H9 (cell line): ENCODE measurements around the gene ZC3HAV1. TPM values are rescaled to one million over a fixed set of nuclear protein-coding genes. Genes with fewer than 3 reads are reported as not detected.
"Not testable (repeated sequence)": the region's sequence is repeated elsewhere in the genome, so short reads cannot be mapped to it uniquely, and the experiment has no call there.

Experiments
- DNase-seq: peaks from one replicate; pipeline ENCODE4 v3.0.0-alpha.2; 2017
- H2AFZ ChIP-seq: one replicate; pipeline ENCODE4 v1.6.1; 2013; ENCODE audit warnings: mild to moderate bottlenecking, low read length, control low read depth, moderate library complexity
- H2AK5ac ChIP-seq: 2 replicates; pipeline ENCODE4 v1.6.1; 2013; ENCODE audit warnings: low read length, control low read depth, mixed read lengths; ENCODE audit not compliant: insufficient read length
- H2BK120ac ChIP-seq: one replicate; pipeline ENCODE4 v1.6.1; 2013; ENCODE audit warnings: low read depth, mild to moderate bottlenecking, low read length, control low read depth, inconsistent platforms; ENCODE audit not compliant: poor library complexity, severe bottlenecking
- H2BK12ac ChIP-seq: 2 replicates; pipeline ENCODE4 v1.6.1; 2013; ENCODE audit warnings: low read length, control low read depth, mixed read lengths, low read depth; ENCODE audit not compliant: insufficient read length
- H2BK15ac ChIP-seq: 2 replicates; pipeline ENCODE4 v1.6.1; 2013; ENCODE audit warnings: low read depth, low read length, control low read depth
- H2BK20ac ChIP-seq: one replicate; pipeline ENCODE4 v1.6.1; 2013; ENCODE audit warnings: low read depth, mild to moderate bottlenecking, low read length, control low read depth, inconsistent platforms; ENCODE audit not compliant: poor library complexity, severe bottlenecking
- H2BK5ac ChIP-seq: 2 replicates; pipeline ENCODE4 v1.6.1; 2013; ENCODE audit warnings: low read length, control low read depth, mixed read lengths; ENCODE audit not compliant: insufficient read length
- H3K14ac ChIP-seq: 2 replicates; pipeline ENCODE4 v1.6.1; 2013; ENCODE audit warnings: low read length, control low read depth; ENCODE audit not compliant: insufficient read depth
- H3K18ac ChIP-seq: 2 replicates; pipeline ENCODE4 v1.6.1; 2013; ENCODE audit warnings: low read depth, mild to moderate bottlenecking, mixed read lengths, low read length, control low read depth; ENCODE audit not compliant: insufficient read length
- H3K23ac ChIP-seq: 2 replicates; pipeline ENCODE4 v1.6.1; 2013; ENCODE audit warnings: low read length, control low read depth, mixed read lengths, low read depth; ENCODE audit not compliant: insufficient read length
- H3K23me2 ChIP-seq: 2 replicates; pipeline ENCODE4 v1.6.1; 2013; ENCODE audit warnings: low read depth, mild to moderate bottlenecking, mixed read lengths, low read length, control low read depth; ENCODE audit not compliant: insufficient read length, poor library complexity, severe bottlenecking
- H3K27ac ChIP-seq: 2 replicates; pipeline ENCODE4 v1.5.1; 2013; ENCODE audit warnings: low read length, control low read depth, mixed read lengths, low read depth; ENCODE audit not compliant: insufficient read length
- H3K27me3 ChIP-seq: 2 replicates; pipeline ENCODE4 v1.6.1; 2013; ENCODE audit warnings: low read length, control low read depth, inconsistent platforms; ENCODE audit not compliant: insufficient read depth
- H3K4ac ChIP-seq: 2 replicates; pipeline ENCODE4 v1.6.1; 2013; ENCODE audit warnings: low read depth, mild to moderate bottlenecking, control low read depth, inconsistent platforms, low read length, moderate library complexity
- H3K4me1 ChIP-seq: 2 replicates; pipeline ENCODE4 v1.6.1; 2013; ENCODE audit warnings: low read length, control low read depth, inconsistent platforms; ENCODE audit not compliant: insufficient read depth
- H3K4me2 ChIP-seq: 2 replicates; pipeline ENCODE4 v1.6.1; 2013; ENCODE audit warnings: low read length, control low read depth, mixed read lengths; ENCODE audit not compliant: insufficient read length, insufficient read depth
- H3K56ac ChIP-seq: 2 replicates; pipeline ENCODE4 v1.6.1; 2013; ENCODE audit warnings: low read depth, mild to moderate bottlenecking, mixed read lengths, low read length, control low read depth; ENCODE audit not compliant: insufficient read length
- H3K79me1 ChIP-seq: 2 replicates; pipeline ENCODE4 v1.6.1; 2013; ENCODE audit warnings: low read depth, mild to moderate bottlenecking, moderate library complexity, low read length, control low read depth, inconsistent platforms; ENCODE audit not compliant: insufficient read depth, poor library complexity, severe bottlenecking
- H3K79me2 ChIP-seq: 2 replicates; pipeline ENCODE4 v1.6.1; 2013; ENCODE audit warnings: low read length, control low read depth, inconsistent platforms; ENCODE audit not compliant: insufficient read depth
- H3K9ac ChIP-seq: 2 replicates; pipeline ENCODE4 v1.6.1; 2013; ENCODE audit warnings: low read length, control low read depth, mixed read lengths; ENCODE audit not compliant: insufficient read length; ENCODE audit errors: extremely low read depth
- H3K9me3 ChIP-seq: one replicate; pipeline ENCODE4 v1.6.1; 2013; ENCODE audit warnings: low read depth, low read length, inconsistent platforms; ENCODE audit not compliant: control insufficient read depth
- H3T11ph ChIP-seq: one replicate; pipeline ENCODE4 v1.6.1; 2013; ENCODE audit warnings: mild to moderate bottlenecking, low read length, control low read depth, inconsistent platforms
- H4K20me1 ChIP-seq: one replicate; pipeline ENCODE4 v1.6.1; 2013; ENCODE audit not compliant: control insufficient read depth, insufficient read length, insufficient read depth
- H4K5ac ChIP-seq: 2 replicates; pipeline ENCODE4 v1.6.1; 2013; ENCODE audit warnings: low read depth, mild to moderate bottlenecking, mixed read lengths, low read length, control low read depth; ENCODE audit not compliant: insufficient read length
- H4K8ac ChIP-seq: replicated peaks from 2 replicates; pipeline ENCODE4 v1.6.1; 2013; ENCODE audit warnings: low read length, control low read depth, mixed read lengths, low read depth; ENCODE audit not compliant: insufficient read length
- H4K91ac ChIP-seq: 2 replicates; pipeline ENCODE4 v1.6.1; 2013; ENCODE audit warnings: low read depth, mild to moderate bottlenecking, moderate library complexity, mixed read lengths, low read length, control low read depth; ENCODE audit not compliant: insufficient read length
- H3K27ac Mint-ChIP-seq, 3 experiments: 2 replicates in 2 of 3; 3 replicates in 1 of 3; pipeline ENCODE4 v1.8.0; 2020 to 2021; ENCODE audit warnings: mixed read lengths in 3 of 3, mild to moderate bottlenecking in 1 of 3, moderate library complexity in 1 of 3
- H3K27me3 Mint-ChIP-seq: 2 replicates; pipeline ENCODE4 v1.8.0; 2021; ENCODE audit warnings: low read depth, mild to moderate bottlenecking, moderate library complexity, mixed read lengths
- H3K36me3 Mint-ChIP-seq, 3 experiments: 2 replicates in 2 of 3; 3 replicates in 1 of 3; pipeline ENCODE4 v1.8.0; 2020 to 2021; ENCODE audit warnings: low read depth in 3 of 3, mixed read lengths in 3 of 3; ENCODE audit not compliant: insufficient read depth in 1 of 3
- H3K4me1 Mint-ChIP-seq, 2 experiments: 2 replicates each; pipeline ENCODE4 v1.8.0; 2020; ENCODE audit warnings: mixed read lengths in 2 of 2
- H3K4me3 Mint-ChIP-seq, 2 experiments: 2 replicates in 1 of 2; 3 replicates in 1 of 2; pipeline ENCODE4 v1.8.0; 2020 to 2021; ENCODE audit warnings: mild to moderate bottlenecking in 2 of 2, mixed read lengths in 2 of 2, moderate library complexity in 1 of 2
- H3K9me3 Mint-ChIP-seq, 2 experiments: 2 replicates in 1 of 2; 3 replicates in 1 of 2; pipeline ENCODE4 v1.8.0; 2020; ENCODE audit warnings: mild to moderate bottlenecking in 2 of 2, mixed read lengths in 2 of 2, moderate library complexity in 1 of 2
- WGBS: extraction: QIAGEN DNeasy Blood & Tissue Kit; methylation state at CpG from one replicate; pipeline ENCODE4 v1.1.7; 2013; ENCODE audit warnings: missing lambda C conversion rate, low lambda C conversion rate, mixed read lengths; ENCODE audit not compliant: insufficient read length; ENCODE audit errors: extremely low coverage; 5-methylcytosine and 5-hydroxymethylcytosine counted together
- total RNA-seq: library from RNA; stranded (reverse); gene quantifications from 2 replicates; pipeline ENCODE4 v1.2.1, GENCODE V29; 2021
- TF ChIP-seq, protein P1 (sequence below): fragments of 200-600 bp; sonication (generic); conservative IDR thresholded peaks from 3 replicates; pipeline ENCODE4 v1.8.0; 2021; ENCODE audit warnings: antibody characterized with exemption, mild to moderate bottlenecking

The ZC3HAV1 gene
- total RNA-seq, 1 experiment from 2014 or later, result 32.8 TPM

DNA sequence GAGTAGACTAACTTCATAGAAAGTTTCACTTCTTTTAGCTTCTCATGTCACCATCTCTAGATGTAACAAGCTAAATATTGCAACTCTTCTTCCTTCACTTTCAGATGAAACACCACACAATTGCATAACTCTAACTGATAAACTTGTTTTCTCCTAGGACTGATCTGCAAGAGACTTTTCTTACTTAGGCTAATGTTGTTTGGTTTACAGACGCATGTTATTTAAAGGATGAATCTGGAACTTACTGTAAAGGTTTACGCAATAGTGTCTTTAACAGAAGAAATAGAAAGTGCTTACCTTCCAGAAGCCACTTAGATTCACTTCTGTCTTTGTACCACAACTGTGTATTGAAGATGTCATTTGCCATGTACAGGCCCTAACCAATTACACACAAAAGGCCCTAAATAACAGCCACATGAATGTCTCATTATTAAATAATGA lies 22.1 kb upstream of the ZC3HAV1 start:
- H2AFZ ChIP-seq, result no peak overlapping the region
- Mint-ChIP-seq H3K27ac (no peak overlapping the region), H3K9me3 (no peaks in the 10 kb centered on the region), H3K27me3 (peaks cover 24% of the 10 kb centered on the region), H3K4me1 (peaks cover 10 to 14% of the 10 kb centered on the region in 2 experiments), H3K4me3 (no peak overlapping the region), H3K36me3 (no peaks in the 10 kb centered on the region)
- no peaks in the 10 kb centered on the region for H3K79me1 ChIP-seq
- no peaks in the 10 kb centered on the region for H3K79me2 ChIP-seq
- H2BK5ac ChIP-seq, result no peak overlapping the region
- TF ChIP-seq, protein P1, sequence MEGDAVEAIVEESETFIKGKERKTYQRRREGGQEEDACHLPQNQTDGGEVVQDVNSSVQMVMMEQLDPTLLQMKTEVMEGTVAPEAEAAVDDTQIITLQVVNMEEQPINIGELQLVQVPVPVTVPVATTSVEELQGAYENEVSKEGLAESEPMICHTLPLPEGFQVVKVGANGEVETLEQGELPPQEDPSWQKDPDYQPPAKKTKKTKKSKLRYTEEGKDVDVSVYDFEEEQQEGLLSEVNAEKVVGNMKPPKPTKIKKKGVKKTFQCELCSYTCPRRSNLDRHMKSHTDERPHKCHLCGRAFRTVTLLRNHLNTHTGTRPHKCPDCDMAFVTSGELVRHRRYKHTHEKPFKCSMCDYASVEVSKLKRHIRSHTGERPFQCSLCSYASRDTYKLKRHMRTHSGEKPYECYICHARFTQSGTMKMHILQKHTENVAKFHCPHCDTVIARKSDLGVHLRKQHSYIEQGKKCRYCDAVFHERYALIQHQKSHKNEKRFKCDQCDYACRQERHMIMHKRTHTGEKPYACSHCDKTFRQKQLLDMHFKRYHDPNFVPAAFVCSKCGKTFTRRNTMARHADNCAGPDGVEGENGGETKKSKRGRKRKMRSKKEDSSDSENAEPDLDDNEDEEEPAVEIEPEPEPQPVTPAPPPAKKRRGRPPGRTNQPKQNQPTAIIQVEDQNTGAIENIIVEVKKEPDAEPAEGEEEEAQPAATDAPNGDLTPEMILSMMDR, result no peak
- H3K23me2 ChIP-seq, result peaks cover 8% of the 10 kb centered on the region
- H3T11ph ChIP-seq, result no peak overlapping the region
- H2BK15ac ChIP-seq, result no peak overlapping the region
- H4K5ac ChIP-seq, result no peak overlapping the region
- no peak overlapping the region for H2BK20ac ChIP-seq
- DNase-seq, result no peak
- H3K4ac ChIP-seq, result no peak overlapping the region
- H3K27ac ChIP-seq, result no peak overlapping the region
- no peak overlapping the region for H4K8ac ChIP-seq
- H4K91ac ChIP-seq, result no peak overlapping the region
- no peaks in the 10 kb centered on the region for H3K27me3 ChIP-seq
- H4K20me1 ChIP-seq, result no peaks in the 10 kb centered on the region
- no peak overlapping the region for H3K14ac ChIP-seq
- H3K4me2 ChIP-seq, result no peak overlapping the region
- no peak overlapping the region for H2BK12ac ChIP-seq
- no peak overlapping the region for H2AK5ac ChIP-seq
- H3K23ac ChIP-seq, result no peak overlapping the region
- no peaks in the 10 kb centered on the region; the same call in 1 of the 2 replicates for H3K4me1 ChIP-seq
- H2BK120ac ChIP-seq, result no peak overlapping the region
- H3K9me3 ChIP-seq, result no peaks in the 10 kb centered on the region
- H3K9ac ChIP-seq, result no peak overlapping the region
- WGBS, result no CpG with 5 or more reads among the region's 2 CpGs
- no peak overlapping the region for H3K56ac ChIP-seq
- no peak overlapping the region for H3K18ac ChIP-seq

DNA sequence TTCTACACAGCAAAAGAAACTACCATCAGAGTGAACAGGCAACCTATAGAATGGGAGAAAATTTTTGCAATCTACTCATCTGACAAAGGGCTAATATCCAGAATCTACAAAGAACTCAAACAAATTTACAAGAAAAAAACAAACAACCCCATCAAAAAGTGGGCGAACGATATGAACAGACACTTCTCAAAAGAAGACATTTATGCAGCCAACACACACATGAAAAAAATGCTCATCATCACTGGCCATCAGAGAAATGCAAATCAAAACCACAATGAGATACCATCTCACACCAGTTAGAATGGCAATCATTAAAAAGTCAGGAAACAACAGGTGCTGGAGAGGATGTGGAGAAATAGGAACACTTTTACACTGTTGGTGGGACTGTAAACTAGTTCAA lies 20.3 kb upstream of the ZC3HAV1 start:
- H3K27ac Mint-ChIP-seq, H3K23ac ChIP-seq, H3K4me3 Mint-ChIP-seq, H3K27me3 ChIP-seq, H4K5ac ChIP-seq, H3K18ac ChIP-seq, H3T11ph ChIP-seq, H2BK120ac ChIP-seq, H3K9me3 Mint-ChIP-seq, H2BK5ac ChIP-seq, H3K79me2 ChIP-seq, H3K79me1 ChIP-seq, H2BK20ac ChIP-seq, H4K8ac ChIP-seq, DNase-seq, H3K9me3 ChIP-seq, H4K20me1 ChIP-seq, H2BK15ac ChIP-seq, H3K9ac ChIP-seq, H3K4me2 ChIP-seq, H2AFZ ChIP-seq, H3K56ac ChIP-seq, H2AK5ac ChIP-seq, H3K14ac ChIP-seq, H3K23me2 ChIP-seq, H3K27ac ChIP-seq, H3K4me1 ChIP-seq, H2BK12ac ChIP-seq, H4K91ac ChIP-seq, H3K36me3 Mint-ChIP-seq, H3K4ac ChIP-seq: not testable (repeated sequence)
- peaks cover 10 to 14% of the 10 kb centered on the region in 2 experiments for H3K4me1 Mint-ChIP-seq
- whole genome bisulfite sequencing, result no CpG with 5 or more reads among the region's 2 CpGs
- peaks cover 24% of the 10 kb centered on the region for H3K27me3 Mint-ChIP-seq
